ENCODE data around the gene KRT78.
"Not testable (repeated sequence)": the region's sequence is repeated elsewhere in the genome, so short reads cannot be mapped to it uniquely, and the experiment has no call there.

The KRT78 gene, protein sequence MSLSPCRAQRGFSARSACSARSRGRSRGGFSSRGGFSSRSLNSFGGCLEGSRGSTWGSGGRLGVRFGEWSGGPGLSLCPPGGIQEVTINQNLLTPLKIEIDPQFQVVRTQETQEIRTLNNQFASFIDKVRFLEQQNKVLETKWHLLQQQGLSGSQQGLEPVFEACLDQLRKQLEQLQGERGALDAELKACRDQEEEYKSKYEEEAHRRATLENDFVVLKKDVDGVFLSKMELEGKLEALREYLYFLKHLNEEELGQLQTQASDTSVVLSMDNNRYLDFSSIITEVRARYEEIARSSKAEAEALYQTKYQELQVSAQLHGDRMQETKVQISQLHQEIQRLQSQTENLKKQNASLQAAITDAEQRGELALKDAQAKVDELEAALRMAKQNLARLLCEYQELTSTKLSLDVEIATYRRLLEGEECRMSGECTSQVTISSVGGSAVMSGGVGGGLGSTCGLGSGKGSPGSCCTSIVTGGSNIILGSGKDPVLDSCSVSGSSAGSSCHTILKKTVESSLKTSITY

DNA sequence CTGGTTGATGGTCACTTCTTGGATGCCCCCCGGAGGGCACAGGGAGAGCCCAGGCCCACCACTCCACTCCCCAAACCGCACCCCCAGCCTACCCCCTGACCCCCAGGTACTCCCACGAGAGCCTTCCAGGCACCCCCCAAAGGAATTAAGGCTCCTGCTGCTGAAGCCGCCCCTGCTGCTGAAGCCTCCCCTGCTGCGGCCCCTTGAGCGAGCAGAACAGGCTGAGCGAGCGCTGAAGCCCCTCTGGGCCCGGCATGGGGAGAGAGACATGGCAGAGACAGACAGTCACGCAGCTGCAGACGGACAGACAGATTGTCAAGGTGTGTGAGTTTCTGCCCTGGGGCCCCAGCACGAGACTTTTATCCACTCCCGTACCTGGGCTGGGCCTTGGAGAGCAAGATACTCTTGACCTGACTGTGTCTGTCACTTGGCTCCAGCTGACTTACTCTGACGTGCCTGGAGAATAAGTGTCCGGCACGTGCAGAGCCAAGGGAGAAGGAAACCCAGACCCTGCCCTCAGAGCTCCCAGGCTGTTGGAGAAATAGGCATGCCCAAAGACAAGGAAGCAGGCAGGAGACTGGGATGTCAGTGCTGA lies at the start of gene KRT78:
TSS of gene KRT78 (minus strand) at position 334 of the 595 bp plus-strand sequence. CDS start at position 270, 64 bp downstream.
- DNase-seq (ENCODE audit: low read depth) = no peak

DNA sequence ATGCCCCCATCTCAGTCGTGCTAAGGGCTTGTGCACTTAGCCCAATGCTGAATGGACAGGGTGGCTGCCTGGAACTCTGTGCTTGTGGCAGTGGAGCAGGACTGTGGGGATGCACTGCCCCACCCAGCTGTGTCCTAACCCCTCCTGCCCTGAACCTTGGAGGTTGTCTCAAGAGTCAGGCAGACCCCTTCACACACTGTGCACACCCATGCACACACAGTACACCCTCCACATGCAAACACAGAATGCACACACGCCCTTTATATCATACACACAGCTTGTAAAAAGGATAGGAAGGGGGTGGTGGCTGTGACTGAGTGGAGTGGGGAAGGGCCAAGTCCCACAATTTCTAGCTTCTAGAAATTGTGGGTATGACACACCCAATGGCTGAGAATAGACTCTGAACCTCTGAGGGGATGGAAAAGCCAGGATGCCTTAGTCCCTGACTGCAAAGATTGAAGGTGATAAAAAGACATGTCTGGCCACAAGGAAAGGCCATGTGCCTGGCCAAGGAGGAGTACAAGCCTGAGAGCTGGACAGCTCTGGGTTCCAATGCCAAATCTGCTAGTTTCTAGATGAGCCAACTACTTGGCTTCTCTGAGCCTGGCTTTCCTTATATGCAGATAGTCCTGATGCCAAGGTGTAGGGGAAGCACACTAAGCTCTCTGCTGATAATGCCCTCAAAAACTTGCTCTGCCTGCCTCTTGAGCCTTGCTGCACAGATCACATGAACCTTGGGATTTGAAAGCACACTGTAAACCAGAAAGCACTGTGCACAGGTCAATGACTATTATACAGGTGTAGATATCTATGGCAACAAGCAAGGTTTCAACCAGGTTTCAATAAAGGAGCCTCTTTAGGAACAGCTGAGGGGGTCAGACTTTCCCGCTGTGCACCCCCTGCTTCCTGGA lies 47.7 kb upstream of the KRT78 start:
- DNase-seq (ENCODE audit: low read depth) = no peak

DNA sequence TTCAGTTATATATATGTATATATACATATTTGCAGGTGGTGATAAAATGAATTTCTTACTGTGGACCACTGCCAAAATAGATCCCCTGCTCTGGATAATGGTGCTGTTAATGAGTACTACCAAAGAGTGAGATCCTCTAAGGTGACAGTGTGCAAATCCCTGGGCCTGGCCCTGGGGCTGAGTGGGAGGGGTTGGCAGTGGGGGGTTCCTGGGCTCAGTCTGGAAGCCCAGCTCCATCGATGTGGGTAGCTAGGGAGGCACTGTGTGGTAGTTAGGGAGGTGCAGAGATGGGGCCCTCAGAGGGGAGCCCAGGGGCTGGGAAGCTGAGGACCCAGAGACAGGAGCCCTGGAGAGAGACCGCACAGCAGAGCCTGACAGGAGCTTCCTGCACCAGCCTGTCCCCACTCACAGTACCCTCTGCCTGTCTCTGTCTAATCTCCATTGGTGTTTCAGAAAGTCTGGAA lies 47.0 kb upstream of the KRT78 start:
- DNase-seq (ENCODE audit: low read depth) = no peak

DNA sequence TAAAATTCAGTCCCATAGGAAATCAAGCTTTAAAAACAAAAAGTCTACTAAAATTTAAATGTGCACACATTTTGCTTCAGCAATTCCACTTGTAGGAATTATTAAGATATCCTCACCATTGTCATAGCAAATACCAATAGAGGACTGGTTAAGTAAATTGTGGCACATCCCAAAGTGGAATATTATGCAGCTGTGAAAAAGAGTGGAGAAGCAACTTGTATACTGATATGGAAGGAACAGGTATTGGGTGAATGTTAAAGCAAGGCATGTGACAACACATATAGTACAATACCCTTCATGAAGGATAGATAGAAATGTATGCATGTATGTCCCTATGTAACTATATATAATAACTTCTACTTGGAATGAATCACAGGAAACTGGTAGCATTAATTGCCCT lies 44.2 kb upstream of the KRT78 start:
- no peak for DNase-seq (ENCODE audit: low read depth)

DNA sequence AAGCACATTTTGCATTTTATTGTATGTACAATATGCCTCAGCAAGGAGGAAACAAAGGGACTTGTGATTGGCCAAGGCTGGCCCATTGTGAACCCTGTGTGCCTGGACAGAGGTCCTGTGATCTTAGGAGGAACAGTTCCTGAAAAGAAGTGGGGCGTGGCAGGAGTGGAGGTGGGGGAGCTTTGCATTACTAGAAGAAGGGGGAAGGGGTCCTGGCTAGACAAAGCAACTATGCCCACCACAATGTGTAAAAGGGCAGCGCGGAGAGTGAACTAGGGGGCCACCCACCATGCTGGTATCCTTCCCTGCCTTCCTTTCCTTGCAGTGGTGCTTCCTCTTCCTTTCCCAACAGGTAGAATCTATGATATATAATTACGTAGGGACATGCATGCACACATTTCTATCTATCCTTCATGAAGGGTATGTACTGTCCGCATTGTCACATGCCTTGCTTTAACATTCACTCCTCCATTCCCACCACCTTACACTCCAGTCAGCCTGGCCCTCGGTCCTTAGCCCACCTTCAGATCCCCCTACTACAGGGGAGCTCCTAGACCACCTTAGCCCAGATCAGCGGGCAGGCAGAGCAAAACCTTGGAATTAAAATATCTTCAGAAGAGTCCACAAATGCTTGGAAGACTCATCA lies 43.5 kb upstream of the KRT78 start:
- no peak for DNase-seq (ENCODE audit: low read depth)

DNA sequence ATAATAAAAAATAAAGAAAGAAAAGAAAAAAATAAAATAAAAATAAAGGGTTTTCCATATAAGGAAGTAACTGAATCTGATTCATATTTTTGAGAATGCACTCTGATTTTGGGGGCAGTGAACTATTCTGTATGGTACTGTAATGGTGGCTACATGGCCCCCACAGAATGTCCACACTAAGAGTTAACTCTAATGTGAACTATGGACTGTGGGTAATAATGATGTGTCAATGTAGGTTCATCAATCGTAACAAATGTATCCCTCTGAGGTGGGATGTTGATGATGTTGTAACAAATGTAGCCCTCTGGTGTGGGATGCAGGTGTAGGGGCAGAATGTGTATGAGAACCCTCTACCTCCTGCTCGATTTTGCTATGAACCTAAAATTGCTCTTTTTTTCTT lies 42.2 kb upstream of the KRT78 start:
- no peak for DNase-seq (ENCODE audit: low read depth)

DNA sequence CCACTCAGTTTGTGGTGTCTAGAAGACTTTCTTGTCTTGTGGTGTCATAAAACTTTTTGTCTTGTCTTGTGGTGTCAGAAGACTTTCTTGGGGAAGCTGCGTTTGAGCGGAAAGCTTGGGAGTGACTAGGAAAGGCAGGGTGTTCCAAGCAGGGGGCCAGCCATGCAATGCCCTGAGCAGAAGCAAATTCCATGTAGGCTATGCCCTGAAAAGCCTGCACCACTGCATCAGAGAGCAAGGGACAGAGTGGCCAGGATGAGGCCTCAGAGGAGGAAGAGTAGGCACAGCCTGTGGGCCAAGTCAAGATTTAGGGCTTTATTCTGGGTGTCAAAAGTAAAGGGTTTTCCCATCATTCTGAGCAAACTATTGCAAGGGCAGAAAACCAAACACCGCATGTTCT lies 41.6 kb upstream of the KRT78 start:
- DNase-seq (ENCODE audit: low read depth) = no peak

DNA sequence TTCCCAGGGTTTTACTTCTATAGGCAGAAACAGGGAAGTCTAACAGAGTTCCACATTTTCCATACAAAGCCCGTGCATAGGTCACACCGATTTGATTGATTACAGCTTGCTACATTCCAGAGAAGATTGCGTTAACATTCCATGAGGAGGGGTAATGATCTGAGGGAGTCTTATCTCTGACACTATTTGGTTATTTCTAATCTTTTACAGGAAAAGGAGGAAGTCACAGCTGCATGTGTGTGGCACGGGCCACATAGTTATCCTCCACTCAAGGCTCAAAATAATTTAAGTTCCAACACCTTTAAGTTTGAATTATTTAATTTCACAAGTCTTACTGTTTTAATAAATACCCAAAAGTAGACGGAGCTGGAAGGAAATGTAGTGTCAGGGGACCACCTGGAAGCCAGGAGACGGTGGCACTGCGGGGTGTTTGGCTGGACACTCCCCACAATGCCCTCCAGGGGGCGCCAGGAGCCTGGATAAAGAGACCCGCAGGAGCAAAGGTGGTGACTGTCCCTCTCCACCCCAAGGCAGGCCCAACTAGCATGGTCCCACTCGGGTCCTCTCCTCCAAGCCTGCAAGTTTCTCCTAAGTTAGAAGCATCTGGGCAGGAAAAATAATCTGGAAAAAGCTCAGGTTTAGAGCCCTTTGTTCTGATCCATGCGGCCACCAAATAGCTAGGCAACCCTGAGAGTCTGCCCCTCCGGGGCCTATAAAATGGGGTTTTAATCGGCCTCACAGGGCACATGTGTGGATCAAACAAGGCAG lies 35.9 kb upstream of the KRT78 start:
- no peak for DNase-seq (ENCODE audit: low read depth)

DNA sequence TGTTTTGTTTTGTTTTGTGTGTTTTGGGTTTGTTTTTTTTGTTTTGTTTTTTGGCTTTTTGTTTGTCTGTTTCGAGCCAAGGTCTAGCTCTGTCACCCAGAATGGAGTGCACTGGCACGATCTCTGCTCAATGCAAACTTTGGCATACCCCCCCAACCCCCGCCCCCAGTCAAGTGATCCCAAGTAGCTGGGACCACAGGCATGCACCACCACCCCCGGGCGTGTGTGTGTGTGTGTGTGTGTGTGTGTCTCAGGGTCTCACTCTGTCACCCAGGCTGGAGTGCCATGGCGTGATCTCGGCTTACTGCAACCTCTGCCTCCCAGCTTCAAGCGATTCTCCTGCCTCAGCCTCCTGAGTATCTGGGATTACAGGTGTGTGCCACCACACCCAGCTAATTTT lies 31.7 kb upstream of the KRT78 start:
- not testable (repeated sequence) for DNase-seq (ENCODE audit: low read depth)

DNA sequence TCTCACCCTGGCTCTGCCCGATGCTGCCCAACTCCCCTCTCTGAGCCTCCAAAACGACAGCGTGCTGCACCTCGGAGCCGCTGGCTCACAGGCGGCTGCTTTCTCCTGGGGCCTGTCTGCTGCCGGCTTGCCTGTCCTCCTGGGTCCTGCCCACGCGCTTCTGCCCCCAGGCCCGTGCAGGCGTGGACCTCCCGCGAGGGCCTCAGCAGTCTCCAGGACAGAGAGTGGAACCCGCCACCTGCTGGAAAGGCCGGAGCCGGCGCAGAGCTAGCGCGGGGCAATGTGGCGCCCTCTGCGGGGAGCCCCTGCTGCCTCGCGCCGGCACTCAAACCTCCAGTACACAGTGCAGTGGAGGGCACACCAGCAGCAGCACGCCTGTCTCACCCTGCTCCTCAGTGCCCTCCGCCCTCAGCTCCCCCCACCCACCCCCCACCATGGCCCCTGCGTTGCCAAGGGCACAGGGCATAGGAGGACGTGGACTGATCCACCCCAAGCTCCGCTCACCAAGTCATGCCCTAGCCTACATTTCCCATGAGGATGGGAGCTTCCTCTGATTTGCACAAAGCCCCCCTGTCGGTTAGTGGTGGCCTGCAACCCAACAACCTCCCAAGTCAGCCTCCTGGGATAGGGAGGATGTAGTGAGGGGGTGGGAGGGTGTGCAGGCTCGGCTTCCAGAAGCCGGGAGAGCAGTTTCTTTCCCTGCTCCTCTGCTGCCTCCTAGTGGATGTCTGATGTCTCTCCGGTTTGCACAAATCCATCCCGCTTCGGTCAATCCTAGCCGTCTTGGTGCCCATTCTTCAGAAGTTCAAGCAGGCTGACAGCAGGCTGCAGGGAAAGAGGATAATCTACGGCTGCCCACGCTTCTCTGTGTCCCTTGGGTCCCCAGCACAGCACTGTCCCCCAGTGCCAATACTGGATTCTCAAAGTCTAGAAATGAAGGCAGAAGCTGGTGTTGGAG lies 30.9 kb upstream of the KRT78 start:
- DNase-seq (ENCODE audit: low read depth) = peak; percentile 87

DNA sequence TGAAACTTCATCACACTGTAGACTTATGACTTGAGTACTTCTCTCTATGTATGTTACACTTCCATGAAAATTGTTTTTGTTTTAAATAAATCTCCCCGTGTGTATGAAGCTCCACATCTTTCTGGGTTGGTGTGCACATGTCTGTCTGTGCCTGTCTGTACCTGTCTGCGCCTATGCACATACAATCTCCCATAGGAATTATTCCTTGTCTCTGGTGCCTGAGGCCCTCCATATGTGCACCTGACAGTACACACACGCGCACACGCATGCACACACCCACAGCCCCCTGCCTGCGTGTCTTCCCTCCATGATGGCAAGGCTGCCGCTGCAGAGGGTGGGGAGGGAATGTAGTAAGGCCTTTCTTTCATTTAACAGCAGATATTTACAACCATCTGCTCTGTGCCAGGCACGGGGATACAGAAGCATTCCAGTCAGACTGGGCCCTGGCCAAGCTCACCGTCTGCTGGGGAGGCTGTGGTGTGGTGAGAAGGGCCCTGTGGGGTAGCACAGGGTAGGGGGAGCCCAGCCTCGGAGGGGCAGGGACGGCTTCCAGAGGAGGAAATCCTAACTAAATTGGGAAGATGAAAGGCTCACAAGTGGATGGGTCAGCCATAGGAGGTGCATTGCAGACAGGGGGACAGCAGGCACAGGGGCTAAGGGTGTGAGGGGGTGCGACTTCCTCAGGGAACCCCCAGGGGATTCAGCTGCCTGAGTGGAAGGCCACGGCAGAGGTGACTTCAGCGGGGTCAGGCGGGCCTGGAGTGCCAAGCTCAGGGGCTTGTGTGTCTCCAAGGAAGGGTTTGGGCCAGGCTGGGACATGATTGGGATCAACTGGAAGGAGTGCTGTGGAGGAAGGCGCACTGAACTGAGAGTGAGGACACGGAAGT lies 30.0 kb upstream of the KRT78 start:
- DNase-seq (ENCODE audit: low read depth) = no peak

DNA sequence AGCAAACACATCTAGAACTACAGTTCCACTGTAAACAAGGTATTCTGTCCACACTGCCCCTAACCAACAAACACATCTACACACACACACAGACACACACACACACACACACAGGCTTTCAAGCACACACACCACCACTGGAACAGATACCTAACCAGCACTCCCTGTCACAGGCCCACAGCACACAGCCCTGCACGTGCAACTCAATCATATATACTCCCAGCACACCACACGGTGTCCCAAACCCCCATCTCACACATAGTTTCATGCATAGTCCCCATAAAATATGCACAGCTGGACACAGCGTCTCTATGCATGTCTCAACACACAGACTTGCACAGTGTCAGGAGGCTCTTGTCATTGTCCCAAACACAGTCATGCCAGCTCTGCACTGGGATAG lies 28.4 kb upstream of the KRT78 start:
- DNase-seq (ENCODE audit: low read depth) = no peak

DNA sequence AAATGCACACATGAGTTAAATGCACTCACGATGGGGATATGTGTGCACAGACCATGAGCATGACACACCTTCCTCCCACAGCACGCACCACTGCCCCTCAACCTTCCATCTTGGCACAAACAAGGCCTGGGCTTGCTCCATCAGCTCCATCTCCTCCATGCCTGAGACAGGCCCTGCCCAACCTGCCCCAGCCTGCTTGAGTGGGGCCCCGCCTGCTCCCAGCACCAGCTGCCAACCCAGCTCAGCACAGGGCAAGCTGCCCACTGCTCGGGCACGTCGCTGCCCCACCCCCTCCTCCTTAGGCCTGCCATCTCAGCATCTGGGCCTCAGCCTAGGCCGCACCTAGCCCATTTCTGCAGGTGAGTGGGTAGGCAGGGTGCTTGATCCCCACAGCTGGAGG lies 27.6 kb upstream of the KRT78 start:
- no peak for DNase-seq (ENCODE audit: low read depth)

DNA sequence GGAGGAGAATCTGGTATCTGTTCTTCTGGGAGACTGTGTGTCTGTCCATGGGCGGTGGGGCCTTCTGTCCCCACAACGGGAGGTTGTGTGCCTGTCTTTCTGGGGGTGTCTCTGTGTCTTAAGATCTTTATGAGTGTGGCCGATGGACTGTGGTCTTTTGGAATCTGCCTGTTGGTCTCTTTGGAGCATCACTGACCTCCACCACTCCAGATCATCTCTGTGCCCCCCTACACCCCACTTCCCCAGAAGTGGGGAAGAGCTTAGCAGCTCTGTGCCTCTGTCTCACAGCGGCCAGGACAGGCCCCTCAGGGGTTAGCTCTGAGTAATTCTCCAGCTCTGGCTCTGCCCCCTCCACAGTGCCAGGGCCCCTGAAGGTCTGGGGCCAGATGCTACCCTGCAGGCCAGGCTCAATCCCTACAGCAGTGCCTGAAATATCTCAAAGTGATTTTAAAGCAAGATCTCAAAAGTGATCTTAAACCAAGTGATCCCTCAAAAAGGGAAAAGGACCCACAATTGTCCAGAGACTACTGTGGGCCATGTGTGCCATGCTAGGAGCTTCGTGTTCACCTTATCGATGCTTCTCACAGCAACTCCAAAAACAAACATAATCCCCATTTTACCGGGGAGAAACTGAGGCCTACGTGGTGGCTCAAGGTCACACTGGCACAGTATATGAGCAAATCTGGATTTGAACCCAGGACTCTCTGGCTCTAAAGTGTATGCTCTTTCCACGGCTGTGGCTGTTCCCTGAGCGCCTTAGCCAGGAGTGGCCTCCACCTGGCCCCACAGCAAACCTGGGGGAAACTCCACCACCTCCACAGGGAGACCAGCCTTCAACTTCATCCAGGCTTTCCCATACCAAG lies 26.0 kb upstream of the KRT78 start:
- DNase-seq (ENCODE audit: low read depth) = no peak

DNA sequence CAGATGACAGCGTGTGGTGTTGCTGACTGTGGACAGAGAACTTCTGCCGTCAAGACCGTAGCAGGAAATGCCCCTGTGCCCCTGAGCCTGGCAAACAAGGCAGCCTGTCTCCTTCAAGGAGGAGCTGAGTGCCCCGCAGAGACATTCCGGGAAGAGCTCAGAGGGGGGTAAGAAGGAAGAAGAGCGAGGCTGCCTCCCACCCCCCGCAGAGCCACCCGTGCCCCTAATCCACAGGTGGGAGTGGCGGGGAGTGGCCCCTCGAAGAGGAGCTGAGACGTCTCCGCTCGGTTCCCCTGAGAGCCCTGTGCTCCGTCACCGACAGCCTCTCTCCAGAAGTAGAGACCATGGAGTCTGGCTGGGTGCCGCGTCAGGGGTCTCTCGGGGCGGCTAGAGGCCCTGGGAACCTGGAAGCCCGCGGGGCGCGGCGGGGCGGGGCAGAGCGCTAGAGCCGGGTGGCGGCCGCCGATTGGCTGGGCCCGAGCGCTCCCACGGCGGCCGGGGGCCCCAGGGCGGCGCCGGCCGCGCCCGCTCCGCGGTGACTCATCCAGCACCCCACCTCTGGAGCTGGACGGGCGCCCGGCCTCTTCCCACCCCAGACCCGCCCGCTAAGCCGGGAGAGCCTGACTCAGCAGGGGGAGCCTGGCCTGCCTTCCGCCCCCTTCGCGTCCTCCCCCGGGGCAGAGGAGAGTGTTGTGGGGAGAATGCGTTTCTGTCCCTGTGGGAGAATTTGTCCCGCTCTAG lies 25.2 kb upstream of the KRT78 start:
- DNase-seq (ENCODE audit: low read depth) = peak; percentile 82

DNA sequence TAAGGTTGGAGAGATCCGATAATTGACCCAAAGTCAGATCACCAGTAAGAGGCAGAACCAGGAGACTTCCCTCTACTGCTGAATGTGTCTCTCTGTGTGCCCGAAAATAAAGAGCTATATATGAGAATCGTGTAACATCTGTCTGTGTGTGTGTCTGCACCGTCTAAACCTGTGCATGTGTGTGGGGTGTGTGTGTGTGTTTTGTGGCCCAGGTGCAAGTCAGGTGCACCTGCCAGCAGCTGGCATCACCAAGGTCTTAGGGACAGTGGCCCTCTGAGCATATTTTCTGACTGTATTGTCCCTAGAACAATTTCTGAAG lies 24.7 kb upstream of the KRT78 start:
- no peak for DNase-seq (ENCODE audit: low read depth)

DNA sequence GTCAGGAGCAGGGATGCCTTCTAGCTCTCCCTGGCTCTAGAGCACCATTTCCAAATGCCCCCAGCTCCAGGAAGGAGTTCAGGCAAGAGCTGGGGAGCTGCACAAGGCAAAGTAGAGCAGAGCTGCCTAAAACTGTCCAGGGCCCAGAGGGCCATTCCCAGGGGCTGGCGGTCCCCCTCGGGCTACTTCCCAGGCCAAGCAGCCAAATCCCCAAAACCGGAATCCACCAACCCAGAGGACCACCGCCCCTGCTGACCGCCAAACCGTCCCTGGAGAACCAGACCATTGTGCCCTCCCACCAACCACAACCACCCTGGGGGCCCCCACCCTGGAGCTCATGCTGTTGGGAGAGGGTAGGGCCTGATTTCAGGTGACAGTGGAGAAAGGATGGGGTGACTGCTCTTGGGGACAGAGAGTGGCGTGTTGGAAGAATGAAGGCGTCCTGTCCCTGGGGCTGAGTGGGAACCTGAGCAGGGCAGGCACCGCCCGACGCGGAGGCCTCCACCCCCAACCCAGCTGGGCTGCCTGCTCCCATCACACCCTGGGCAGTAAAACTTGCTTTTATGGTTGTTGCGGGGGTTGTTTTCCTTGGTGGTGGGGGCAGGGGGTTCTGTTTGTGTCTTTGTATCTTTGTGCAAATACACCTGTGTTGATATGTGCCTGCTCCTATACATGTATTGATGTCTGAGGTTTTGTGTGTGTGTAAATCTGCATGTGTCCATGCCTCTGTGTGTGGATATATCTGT lies 24.0 kb upstream of the KRT78 start:
- no peak for DNase-seq (ENCODE audit: low read depth)
